UCSD-AML1 (cell line): ENCODE data around the gene PCAT7.
"Not testable (repeated sequence)": the region's sequence is repeated elsewhere in the genome, so short reads cannot be mapped to it uniquely, and the experiment has no call there.

Experiments used
- DNase-seq: peaks from one replicate; lab custom pipeline; 2025; ENCODE audit not compliant: unreplicated experiment; lab: John Stamatoyannopoulos, UW

Gene PCAT7

DNA sequence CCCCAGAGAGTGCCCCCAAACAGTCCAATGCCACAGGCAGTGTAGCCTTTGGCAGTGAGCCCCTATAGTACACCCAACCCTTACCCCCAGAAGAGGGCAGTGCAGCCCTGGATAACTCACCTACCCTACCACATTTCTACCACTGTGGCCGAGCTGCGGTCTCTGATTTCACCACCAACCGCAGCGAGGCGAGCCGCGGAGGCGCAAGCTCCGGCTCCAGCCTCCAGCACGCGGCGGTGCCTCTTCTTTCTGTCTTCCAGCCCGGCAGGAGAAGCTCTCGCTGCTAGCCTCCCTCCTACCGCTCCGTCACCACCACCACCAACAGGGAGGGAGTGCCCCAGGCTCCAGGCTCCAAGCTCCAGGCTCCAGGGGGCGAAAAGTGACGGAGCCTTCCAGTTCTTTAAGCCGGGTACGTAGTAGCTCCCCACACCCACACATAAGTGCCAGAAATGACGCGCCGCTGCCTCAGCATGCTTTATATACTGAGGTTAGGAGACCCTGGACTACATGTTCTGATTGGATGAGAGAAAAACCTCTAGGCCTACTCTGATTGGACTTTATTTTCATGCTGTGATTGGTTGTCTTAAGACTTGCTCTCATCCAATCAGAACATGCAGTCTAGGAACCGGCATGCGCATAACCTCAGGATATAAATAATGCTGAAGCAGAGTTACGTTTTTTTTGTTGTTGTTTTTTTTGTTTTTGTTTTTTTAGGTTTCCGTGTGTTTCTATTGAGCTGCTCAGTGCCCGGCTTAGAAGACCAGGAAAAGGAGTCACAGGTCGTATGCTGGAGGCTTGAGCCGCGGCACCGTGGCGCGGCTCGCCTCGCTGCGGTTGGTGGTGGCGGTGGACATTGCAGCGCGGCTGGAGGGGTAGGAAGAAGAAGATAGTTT is at the start of gene PCAT7:
Gene PCAT7, plus strand, starts transcription at position 645 of the 893 bp plus-strand sequence.
- peak; percentile 81 for DNase-seq

DNA sequence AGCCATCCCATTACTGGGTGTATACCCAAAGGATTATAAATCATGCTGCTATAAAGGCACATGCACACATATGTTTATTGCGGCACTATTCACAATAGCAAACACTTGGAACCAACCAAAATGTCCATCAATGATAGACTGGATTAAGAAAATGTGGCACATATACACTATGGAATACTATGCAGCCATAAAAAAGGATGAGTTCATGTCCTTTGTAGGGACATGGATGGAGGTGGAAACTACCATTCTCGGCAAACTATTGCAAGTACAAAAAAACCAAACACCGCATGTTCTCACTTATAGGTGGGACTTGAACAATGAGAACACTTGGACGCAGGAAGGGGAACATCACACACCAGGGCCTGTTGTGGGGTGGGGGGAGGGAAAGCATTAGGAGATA is 48.5 kb upstream of the PCAT7 start:
- DNase-seq = not testable (repeated sequence)

- no peak for DNase-seq
Observed at GRCh38 chr9:94507531-94508258, 47.2 kb upstream of the PCAT7 start.

GRCh38 chr9:94511134-94511954 is 43.5 kb upstream of the PCAT7 start:
- no peak for DNase-seq

GRCh38 chr9:94511955-94512265 is 43.0 kb upstream of the PCAT7 start:
- no peak for DNase-seq

DNA sequence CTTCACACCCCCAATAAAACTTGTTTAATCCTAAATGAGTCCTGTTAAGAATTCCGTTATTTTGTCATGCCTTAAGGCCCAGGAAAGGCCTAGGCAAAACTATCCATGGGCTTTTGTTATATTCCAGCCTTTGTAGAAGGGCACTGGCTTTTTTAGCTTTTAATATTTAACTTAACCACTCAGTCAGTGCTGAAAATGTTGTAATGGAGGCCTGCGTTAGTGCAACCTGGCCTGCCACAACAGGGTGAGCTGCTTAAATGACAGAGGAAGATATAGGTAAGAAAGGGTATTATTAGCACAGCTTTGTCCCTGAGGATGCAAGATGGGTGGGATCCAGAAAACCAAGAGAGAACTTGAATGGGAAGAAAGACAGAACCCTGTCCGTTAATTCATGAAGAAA is 40.2 kb upstream of the PCAT7 start:
- DNase-seq = no peak

- no peak for DNase-seq
Observed at GRCh38 chr9:94517254-94517653, 37.6 kb upstream of the PCAT7 start.

GRCh38 chr9:94525396-94526035 is 29.4 kb upstream of the PCAT7 start:
- no peak for DNase-seq

- no peak for DNase-seq
Observed at GRCh38 chr9:94526271-94526670, 28.6 kb upstream of the PCAT7 start.

DNA sequence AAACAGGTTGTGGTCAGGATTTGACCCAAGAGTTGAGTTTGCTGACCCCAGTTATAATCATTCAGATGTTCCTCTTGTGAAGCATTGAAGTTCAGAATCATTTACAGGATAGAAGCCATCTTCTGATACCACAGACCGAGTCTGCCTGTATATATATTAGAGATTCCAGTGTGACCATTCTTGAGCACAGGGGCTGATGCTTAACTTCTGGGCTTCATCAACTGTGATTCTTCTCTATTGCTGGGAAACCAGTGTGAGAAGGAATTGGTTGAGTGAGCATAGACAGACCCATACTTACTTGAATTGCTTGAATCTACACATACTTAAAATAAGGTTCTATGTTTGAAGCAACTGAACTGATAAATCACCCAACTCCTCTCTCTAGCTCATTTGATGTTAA is 27.9 kb upstream of the PCAT7 start:
- DNase-seq = no peak

DNA sequence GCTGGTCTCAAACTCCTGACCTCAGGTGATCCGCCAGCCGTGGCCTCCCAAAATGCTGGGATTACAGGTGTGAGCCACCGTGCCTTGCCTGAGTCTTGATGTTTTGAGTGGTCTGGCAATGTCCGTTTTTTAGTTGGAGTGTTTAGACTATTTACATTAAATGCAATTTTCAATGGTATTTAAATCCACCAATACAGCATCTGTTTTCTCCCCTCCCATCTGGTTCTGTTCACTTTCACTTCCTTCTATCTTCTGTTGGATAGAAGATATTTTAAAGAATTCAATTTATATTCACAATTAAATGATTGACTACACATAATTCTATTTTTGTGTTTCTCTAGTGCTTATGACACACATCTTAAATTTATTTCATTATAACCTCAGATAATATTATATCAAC is 26.0 kb upstream of the PCAT7 start:
- no peak for DNase-seq

DNA sequence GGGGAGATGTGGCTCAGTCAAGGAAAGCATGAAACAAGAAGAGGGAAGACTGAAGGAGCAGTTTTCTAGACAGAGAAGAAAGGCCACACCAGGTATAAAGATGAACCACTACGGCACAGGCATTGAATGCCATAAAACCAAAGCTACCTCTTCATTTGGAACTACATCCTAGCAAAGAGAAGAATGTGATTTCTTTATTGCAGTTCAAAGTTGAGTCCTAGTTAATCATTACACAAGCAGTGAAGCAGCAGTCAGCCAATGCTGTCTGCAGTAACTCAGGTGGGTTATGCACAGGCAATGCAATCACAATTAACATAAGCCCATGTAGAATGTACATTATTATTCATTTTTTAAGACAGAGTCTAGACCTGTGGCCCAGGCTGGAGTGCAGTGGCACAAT is 21.7 kb upstream of the PCAT7 start:
- DNase-seq = no peak

- DNase-seq = no peak
Observed at GRCh38 chr9:94533601-94534000, 21.3 kb upstream of the PCAT7 start.

DNA sequence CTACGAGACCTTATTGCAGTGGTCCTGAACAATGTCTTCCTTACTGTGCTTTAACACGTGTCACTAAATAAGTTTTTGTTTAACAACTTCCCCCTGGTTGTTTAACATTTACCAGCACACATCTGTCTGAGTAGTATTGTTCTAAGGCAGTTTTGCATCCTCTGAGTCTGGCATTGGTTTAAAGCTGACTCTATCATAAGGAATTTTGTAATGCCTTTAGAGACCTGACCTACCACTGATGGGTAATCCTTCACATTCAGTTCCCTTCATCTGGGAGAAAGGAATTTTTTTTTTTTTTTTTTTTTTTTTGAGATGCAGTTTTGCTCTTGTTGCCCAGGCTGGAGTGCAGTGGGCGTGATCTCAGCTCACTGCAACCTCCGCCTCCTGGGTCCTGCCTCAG is 20.0 kb upstream of the PCAT7 start:
- no peak for DNase-seq

DNA sequence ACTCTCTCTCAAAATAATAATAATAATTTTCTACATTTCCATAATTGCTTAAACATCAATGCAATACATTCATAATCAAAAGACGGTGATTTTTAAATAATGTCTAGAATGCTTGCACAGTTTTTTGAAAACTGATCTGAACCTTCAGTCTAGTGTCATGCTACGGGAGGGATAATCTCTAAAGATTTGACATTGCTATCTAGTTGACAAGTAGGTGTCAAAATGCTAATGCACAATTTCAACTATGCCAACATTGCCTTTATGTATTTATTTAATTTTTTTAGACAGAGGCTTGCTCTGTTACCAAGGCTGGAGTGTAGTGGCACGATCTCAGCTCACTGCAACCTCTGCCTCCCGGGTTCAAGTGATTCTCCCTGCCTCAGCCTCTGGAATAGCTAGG is 16.0 kb upstream of the PCAT7 start:
- DNase-seq = no peak

DNA sequence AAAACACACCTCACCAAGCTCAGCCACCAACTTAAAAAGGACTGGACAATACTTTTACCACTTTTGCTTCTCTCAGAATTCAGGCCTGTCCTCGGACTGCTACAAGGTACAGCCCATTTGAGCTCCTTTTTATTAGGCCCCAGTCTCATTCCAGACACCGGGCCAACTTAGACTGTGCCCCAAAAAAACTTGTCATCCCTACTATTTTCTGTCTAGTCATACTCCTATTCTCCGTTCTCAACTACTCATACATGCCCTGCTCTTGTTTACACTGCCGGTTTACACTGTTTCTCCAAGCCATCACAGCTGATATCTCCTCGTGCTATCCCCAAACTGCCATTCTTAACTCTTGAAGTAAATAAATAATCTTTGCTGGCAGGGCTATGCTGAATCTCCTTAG is 10.5 kb upstream of the PCAT7 start:
- DNase-seq = not testable (repeated sequence)

GRCh38 chr9:94545940-94546339 is 8.9 kb upstream of the PCAT7 start:
- DNase-seq = no peak

DNA sequence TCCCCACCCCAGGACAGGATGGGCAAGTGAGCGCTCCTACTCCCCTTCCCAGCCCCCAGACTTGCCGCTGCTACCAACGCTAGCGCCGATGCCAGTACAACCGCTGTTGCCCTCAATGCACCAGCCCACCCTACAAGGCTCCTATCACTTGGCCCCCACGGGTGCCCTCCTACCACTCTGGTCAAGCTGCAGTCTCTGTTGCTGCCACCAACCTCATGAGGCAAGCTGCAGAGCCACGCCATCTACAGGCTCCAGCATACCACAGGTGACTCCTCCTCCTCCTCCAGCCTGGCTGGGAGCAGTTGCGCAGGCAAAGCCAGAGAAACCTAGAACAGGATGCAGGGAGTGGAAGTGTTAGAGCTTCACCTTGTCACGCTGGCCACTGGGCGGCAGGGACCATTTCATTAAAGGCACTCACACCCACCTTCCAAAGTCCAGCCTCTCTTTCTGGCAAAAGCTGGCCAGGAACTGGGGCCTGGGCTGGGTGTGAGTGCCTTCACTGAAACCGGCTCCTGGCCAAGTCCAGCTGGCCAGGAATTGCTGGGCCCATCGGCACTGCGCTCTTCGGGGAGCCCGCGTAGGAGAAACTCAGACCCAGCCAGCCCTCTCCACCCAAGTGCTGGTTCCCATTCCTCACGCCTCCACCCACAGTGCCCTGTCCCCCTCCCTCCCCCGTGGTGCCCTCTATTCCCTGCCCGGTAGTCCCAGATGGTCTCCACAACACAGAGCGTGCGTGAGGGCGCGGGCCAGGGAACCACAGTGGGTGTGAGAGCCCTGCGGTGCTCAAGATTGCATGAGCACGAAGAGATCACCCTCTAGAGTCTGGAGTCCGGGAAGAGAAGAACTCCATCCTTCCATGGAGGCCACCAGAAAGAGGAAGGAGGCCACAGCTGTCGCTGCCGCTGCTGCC is 1.6 kb upstream of the PCAT7 start:
- DNase-seq = no peak

- DNase-seq = no peak
Observed at GRCh38 chr9:94554078-94554438, 825 bp upstream of the PCAT7 start.

DNA sequence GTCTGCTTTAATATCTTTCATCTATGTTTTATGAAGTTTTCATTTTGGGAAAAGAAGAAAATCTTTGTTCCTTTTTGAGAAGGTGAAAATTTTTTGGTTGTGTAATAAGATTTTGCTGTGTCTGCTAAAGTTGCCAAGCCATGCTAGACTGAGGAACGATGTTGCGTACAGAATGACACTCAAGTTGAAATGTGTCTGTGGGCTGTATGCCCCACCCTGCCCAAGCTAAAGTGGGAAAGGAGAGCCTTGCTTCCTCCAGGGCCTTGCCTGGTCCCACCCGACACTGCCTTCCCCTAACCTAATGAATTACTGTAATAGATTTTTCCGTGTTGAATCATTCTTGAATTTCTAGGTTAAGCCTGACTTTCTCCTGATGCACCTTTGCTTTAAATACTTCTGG is 2.5 kb downstream of the PCAT7 start:
- no peak for DNase-seq
